HG02763 (cell line): ENCODE results near the gene SLC35F3.

Experiments
- ATAC-seq: cut with Tn5 transposase; IDR thresholded peaks from one replicate; pipeline ENCODE4 v1.9.1; 2021; ENCODE audit warnings: mild to moderate bottlenecking, moderate library complexity; ENCODE audit not compliant: unreplicated experiment

The SLC35F3 gene

DNA sequence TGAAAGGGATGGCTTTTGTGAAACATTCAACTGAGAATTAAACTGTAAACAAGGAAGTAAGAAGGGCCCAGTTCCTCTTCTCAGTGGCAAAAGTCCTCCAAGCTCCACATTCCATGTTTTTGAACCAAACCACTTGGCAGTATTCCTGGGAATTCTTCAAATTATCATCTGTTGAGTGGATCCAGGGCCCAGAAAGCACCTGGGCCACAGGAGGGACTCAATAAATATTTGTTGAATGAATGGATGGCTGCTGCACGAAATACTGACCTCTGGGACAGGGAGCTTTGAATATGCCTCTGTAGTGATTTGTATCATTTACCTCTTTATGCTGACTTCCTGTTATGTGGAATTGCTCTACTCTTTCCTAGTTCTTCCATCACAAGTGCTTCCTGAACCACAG is 4.7 kb downstream of the SLC35F3 start:
- ATAC-seq: no peak

DNA sequence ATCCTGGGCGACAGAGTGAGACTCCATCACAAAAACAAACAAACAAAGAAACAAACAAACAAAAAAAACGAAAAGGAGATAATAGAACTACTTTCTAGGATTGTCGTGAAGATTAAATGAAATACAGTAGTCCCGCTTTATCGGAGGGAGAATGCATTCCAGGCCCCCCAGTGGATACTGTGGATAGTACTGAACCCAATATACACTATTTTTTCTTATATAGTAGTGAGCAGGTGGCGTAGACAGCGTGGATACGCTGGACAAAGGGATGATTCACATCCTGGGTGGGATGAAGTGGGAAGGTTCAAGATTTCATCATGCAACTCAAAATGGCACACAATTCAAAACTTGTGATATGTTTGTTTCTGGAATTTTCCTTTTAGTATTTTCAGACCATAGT is 8.0 kb downstream of the SLC35F3 start:
- ATAC-seq: no peak

DNA sequence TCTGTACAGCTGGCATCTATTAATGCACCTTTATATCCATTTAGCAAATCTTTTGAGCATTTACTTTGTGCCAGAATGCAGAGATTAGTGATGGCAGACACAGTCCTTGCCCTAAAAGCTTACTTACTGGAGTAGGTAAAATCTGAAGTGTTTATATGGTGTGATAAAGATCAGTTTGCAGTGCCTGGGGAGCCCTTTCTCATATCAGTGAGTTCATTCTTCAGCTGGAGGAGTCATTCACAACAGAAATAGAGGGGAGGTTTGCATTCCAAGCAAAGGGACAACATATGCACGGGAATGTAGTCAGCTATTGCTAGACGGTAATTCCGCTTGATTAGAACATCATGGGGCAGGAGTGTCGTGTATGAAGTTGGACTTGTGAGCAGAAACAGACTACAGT is 8.4 kb downstream of the SLC35F3 start:
- ATAC-seq: no peak

DNA sequence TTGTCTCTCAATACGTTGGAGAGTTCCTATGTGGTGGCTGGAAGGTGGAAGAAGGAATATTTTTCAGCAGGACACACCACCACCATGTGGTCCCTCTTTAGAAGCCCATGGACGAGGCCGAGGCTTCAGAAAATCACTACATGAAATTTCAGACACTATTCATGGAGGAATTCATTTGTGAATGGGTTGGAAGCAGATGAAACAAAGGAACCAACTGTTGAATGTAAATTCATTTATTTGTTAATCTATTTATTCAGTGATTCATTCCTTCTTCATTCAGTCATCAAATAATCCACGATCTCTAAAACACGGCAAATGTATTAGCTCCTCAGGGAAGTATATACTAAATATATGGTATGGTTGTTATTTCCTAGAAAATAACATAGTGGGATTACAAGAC is 12.2 kb downstream of the SLC35F3 start:
- no peak for ATAC-seq

DNA sequence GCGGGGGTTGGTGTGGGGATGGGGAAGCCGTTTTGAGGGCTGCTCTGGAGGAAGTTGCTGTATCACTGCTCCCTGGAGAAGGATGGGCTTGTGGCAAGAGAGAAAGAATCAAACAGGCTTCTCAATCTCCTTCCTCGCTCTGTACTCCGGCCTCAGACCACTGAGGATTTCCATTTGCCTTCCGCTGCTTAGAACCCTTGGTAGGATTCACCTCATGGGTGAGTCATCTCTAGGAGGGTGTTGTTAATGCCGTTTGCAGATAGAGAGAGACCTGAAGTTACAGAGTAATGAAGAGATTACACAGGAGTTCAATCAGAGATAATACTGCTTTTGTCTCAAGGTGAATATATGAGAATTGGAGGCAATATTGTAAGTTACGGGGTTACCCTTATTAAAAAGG is 15.3 kb downstream of the SLC35F3 start:
- no peak for ATAC-seq

DNA sequence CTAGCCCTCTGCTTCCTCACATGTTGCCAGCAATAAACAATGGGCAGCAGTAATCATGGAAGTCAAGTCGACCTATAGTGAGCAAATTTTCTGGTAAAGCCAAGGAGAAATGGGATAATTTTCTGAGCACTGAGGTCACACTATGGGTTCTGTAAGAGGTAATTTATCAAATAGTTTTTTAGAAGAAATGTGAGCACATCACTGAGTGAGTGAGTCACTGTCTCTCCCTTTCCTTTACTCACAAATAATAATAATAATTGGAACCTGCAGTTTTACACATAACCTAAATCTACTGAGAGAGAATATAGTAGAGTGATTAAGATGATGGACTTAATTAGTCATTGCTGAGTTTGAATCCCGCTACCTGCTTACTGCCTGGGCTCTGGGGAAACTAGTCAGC is 23.6 kb downstream of the SLC35F3 start:
- no peak for ATAC-seq

DNA sequence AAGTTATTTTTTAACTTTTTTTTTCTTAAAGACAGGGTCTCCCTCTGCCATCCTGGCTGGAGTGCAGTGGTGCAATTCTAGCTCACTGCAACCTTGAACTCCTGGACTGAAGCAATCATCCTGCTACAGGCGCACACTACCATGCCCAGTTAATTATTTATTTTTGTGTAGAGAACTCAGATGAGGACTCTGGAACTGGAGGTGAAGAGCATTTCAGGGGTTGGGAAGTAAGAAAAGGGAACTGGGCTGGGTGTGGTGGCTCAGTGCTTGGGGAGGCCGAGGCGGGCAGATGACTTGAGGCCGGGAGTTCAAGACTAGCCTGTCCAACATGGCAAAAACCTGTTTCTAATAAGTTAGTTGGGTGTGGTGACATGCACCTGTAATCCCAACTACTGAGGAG is 28.9 kb downstream of the SLC35F3 start:
- ATAC-seq: no peak

DNA sequence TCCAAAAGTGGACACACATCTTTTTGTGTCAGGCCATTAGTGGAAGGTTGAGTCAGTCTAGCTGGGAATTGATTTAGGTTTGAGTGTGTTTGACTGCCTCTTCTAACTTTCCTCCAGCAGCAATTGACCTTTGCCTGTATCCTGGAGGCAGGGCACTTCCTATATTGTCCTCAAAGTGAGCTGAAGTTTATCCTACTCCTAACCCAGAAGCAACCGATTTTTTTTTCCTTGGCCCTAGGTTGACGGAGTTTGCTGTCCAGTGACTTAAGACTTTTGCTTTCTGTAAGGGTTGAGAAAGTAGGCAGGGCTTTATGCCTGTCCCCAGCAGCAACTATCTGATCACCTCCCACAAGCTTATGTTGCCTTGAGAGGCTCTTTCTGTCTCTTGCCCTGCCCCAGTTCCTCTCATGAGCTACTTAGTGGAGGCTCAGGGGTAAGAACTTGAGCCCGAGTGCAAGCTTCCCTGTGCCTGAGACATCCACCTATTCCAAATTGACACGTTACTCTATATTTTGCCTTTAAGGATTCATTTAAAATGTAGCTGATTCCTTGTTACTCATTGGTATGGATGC is 30.9 kb downstream of the SLC35F3 start:
- no peak for ATAC-seq

DNA sequence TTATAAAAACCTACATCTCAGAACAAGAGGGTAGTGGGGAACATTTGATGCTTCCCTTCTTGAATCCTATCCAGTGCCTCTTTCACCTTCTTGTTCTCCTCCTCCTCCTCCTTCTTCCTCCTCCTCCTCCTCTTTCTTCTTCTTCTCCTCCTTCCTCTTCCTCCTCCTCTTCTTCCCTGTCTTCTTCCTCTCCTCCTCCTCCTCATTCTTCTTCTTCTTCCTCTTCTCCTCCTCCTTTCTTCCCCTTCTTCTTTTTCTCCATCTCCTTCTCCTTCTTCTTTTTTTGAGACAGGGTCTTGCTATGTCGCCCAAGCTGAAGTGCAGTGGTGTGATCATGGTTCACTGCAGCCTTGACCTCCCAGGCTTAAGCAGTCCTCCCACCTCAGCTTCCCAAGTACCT is 31.9 kb downstream of the SLC35F3 start:
- ATAC-seq: no peak

DNA sequence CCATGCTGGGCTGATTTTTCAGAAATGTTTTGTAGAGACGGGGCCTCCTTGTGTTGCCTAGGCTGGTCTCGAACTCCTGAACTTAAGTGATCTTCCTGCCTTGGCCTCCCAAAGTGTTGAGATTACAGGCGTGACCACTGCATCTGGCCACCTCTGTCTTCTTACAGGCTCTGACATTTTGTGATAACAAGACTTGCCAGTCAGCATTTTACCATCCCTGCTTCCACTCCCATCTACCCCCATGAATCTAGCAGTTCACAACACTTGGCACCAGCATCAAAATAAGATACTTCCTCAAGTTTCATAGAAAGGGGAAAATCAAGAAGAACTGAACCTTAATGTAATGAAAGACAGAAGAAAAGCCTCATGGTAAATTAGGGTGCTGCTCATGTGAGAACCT is 32.4 kb downstream of the SLC35F3 start:
- no peak for ATAC-seq

DNA sequence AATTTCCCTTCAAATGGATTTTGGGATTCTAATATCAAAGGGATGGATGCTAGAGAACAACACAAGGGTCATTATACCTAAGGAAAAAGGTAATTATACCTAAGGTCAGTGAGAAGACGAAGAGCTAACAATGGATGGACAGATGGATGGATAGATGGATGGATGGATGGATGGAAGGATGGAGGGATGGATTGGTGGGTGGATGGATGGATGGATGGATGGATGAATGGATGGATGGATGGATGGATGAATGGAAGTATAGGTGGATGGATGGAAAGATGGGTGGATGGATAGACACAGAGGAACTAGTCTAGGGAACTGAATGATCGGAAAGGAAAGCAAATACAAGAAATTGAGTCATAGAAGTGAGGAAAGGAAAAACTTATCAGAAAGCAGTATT is 34.0 kb downstream of the SLC35F3 start:
- no peak for ATAC-seq

DNA sequence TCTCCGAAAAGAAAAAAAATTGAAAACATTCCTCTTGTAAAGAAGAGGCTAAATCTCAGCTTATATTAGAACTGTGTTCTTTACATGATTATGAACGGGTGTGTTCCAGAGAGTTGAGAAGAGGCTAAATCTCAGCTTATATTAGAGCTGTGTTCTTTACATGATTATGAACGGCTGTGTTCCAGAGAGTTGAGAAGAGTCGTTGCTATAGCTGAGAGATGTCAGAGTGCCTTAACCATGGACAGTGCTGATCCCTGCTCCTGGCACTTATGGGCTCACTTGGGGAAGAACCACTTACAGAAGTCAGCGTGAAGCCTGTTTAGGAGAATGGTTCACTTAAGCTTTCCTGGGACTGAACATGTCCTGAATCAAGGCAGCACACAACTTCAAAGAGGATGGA is 35.0 kb downstream of the SLC35F3 start:
- no peak for ATAC-seq

DNA sequence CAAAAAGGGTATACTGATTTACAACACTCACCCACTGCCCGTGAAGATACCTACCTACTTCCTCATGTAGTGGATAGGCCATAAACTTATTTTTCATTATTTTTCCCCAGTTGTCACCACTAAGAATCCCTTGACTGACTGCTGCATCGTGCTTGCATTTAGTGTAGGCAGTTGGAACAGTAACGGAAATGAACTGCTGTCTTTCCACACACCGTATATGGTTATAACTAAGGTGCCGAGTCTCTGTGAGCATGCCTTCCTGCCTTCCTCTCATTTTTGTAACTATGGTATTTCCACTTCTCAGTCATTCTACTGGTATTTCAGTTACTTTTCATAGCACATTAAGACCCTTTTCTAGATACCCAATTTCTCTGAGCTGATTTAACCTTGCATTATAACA is 36.4 kb downstream of the SLC35F3 start:
- no peak for ATAC-seq

DNA sequence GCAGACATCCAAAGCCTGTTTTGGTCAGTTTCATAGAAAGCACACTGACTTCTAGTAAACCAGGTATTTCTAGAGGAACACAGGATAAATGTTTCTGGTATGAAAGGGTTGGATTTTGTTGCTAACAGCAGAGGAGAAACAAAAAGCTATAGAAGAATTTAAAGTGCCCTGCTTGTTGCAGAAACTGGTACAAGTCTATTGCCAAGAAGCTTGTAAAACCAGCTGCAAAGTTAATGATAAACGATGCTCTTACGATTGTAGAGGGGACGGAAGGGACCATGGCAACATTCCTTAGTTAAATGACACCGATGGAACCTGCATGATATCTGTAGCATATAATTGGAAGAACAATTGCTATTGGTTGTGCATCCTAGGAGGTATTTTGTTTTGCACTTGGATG is 40.1 kb downstream of the SLC35F3 start:
- no peak for ATAC-seq

DNA sequence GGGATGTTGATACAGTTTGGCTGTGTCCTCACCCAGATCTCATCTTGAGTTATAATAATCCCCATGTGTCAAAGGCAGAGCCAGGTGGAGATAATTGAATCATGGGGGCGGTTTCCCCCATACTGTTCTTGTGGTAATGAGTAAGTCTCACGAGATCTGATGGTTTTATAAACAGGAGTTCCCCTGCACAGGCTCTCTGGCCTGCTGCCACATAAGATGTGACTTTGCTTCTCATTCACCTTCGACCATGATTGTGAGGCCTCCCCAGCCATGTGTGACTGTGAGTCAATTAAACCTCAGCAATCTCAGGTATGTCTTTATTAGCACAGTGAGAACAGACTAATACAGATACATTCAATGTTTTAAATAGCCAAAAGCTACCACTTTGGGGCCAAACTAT is 41.1 kb downstream of the SLC35F3 start:
- ATAC-seq: no peak

DNA sequence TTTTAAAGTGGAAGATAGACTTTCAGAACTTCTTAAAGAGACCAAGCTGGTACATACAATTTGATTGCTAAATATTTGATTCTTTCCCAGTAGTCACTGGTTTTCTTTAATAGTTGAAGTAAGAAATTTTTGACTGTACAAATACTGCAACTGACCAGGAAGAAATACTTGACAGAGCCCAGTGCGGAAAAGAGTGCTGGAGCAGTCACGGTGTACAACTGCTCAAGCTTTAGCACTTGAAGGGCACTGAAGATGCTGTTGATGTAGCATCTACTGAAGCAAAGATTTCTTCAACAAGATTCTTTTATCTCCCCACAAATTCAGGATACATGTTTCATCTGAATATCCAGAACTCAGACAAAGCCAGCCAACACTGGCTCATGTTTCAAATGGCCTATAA is 41.5 kb downstream of the SLC35F3 start:
- no peak for ATAC-seq

DNA sequence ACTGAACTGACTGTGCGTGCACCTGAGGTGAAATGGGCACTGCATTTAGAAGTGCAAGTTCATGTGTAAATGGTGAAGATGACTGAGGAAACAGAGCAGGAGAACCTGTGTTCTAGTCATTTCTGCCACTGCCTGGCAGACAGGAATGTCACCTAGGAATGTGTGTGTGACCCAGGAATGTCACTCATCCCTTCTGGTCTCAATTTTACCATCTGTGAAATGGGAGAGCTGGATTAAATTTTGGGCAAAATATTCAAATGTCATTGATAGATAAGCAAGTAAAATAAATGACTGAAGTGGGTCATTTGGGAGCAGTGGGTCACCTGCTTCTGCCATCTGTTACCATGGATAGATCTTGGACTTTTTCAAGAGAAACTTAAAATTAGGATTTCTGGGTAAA is 42.2 kb downstream of the SLC35F3 start:
- no peak for ATAC-seq

DNA sequence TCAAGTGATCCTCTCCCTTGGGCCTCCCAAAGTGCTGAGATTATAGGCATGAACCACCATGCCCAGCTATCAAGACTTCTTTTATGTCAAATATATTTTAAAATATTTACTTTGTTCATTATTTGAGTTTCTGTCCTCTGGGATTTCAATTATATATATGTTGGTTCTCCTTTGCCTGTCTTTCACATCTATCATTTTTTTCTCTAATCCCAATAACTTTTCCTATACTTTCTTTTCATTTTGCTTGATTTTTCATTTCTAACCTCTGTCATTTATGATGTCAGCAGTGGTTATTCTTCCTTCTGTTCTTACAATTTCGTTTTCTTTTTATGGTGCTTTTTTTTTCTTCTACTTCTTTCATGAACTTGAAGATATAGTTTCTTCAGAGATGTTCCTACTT is 47.3 kb downstream of the SLC35F3 start:
- no peak for ATAC-seq

DNA sequence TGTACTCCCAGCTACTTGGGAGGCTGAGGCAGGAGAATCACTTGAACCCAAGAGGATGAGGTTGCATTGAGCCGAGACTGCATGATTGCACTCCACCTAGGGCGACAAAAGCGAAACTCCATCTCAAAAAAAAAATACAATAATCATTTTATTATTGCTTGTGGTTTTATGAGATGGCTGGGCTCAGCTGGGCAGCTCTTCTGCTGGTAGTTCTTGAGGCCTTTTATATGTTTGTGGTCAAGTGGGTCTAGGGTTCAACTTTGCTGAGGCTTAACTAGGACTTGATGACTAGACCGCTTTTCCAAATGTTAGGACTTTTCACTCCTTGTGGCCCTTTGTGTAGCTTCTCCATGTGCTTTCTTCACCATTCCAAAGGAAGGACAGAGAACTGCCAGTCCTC is 53.2 kb downstream of the SLC35F3 start:
- no peak for ATAC-seq

DNA sequence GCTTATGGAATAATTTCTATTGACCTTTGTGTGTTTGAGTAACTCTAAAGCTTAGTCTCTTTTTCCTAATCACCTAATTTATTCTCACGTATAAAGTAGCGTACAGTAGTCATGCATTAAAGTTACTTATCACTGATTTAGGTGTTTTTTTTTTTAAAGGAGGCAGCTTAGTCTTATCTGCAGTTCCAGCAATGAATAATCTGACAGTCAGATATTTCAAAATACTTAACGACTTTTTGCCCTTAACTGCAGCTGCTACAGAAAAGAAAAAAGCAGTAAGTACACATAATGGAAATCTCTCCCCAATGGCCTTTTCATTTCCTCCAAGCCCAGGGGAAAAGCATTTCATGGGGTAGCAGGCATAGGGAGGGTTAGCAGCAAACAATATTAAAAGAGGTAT is 54.6 kb downstream of the SLC35F3 start:
- ATAC-seq: no peak

DNA sequence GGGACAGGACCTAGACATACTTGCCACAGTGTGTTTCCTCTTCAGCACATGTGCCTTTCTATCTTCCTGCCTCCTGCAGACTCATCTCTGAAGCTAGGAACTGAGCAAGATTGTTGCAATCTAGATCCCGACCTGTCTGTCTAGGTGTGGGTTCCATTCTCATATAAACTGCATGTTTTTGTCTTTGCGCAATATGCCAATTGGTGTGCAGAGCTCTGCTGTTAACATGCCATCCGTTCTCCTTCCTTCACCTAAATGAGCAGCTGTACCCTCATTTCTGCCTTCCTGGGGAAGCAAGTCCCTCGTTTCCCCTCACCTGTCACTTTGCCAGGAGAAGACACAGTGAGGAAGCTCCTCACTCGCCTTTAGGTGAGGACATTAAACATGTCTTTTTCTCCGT is 55.5 kb downstream of the SLC35F3 start:
- no peak for ATAC-seq

DNA sequence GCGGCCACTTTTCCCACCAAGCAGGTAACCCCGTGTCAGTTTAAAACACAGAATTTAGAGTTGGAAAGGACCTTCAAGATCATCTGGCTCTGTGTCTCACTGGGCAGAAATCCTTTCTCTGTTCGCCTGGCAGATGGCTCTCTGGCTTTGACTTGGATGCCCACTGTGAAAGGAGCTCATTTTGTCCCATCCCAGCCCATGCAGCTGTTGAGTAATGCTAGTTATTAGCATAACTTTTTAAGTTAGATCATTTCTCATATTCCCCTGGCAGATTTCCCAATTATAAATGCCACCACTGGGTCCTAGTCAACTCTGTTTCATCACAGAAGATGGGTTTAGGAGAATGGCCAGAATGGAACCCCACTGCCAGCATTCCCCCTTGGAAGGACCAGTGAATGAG is 55.9 kb downstream of the SLC35F3 start:
- ATAC-seq: no peak

DNA sequence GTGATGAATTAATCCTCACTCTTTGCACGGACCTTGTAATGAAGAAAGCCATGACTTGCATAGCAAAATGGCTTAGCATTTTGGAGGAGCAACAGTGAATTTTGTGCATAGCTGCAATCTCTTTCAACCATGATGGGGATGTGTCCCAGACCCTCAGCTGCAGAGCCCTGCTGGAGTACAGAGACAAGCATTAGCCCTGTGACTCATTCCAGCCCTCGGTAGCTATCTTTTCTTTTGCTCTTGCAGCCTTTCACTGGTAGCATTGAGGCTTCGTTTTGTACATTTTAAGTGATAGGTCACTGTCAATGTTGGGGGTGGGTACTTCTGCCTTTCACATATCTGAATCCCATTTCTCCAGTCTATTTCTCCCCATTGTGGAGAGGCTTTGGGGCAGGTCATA is 58.4 kb downstream of the SLC35F3 start:
- ATAC-seq: no peak

DNA sequence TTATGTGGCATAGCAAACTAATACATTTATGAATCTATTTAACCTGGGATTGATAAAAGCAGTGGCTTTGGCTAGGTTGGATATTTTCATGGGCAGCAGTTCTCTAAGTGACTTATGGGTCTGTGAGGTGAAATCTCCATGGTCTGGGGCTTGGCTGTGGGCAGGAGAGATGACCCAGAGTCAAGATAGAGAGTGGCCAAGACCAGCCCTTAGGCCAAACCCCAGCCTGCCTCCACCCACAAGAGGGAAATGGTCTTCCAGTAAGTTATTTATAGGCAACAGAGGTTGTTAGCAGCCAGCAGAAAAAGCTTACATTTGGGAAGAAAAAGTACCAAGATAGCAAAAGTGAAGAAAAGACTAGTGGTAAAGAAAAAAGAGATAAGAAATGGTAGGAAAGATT is 61.4 kb downstream of the SLC35F3 start:
- no peak for ATAC-seq
